Measurements from ENCODE around the gene STN1. TPM values are rescaled to one million over a fixed set of nuclear protein-coding genes. Genes with fewer than 3 reads are reported as not detected.

STN1 gene
- total RNA-seq, 1 experiment from 2014 or later, result 74.7 TPM

DNA sequence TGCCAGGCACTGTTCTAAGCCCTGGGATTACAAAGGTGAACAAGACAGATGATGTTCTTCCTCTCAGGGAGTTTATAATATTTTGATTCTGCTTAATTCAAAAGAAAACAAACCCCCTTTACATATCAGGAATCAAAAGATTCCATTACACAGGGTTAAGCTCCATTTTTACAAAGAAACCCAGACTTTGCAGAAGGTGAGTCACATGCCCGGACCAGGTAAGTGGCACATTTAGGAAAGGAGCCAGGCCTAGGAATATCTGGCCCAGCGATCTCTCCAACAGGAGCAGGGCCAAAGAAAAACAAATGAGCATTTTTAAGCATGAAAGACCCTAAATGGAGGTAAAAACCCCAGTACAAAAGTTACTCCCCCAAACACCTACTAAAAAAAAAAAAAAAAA, 1.1 kb downstream of the STN1 start:
- TF ChIP-seq JUND (IDR thresholded peaks at IDR 0.05) (no peak), TCF7L2 (IDR thresholded peaks at IDR 0.05; ENCODE audit: borderline replicate concordance, extremely low read depth, insufficient read depth, insufficient read length) (no peak), CEBPB (IDR thresholded peaks at IDR 0.05; ENCODE audit: low read depth) (no peak), EZH2phosphoT487 (IDR thresholded peaks at IDR 0.05; ENCODE audit: borderline replicate concordance) (no peak), ELF1 (IDR thresholded peaks at IDR 0.05; ENCODE audit: borderline replicate concordance, low read depth) (no peak), FOSL1 (IDR thresholded peaks at IDR 0.05; ENCODE audit: low read depth) (no peak), POLR2A (IDR thresholded peaks at IDR 0.05; ENCODE audit: borderline replicate concordance, extremely low read depth, insufficient read depth, insufficient read length) (no peak), SP1 (IDR thresholded peaks at IDR 0.05; ENCODE audit: low read depth) (no peak), POLR2AphosphoS5 (IDR thresholded peaks at IDR 0.05; ENCODE audit: low read depth, low read length) (no peak), RAD21 (IDR thresholded peaks at IDR 0.05; ENCODE audit: low read depth) (no peak), YY1 (IDR thresholded peaks at IDR 0.05; ENCODE audit: extremely low read depth, insufficient replicate concordance, low read depth, low read length) (no peak), CBX3 (IDR thresholded peaks at IDR 0.05; ENCODE audit: low read depth) (no peak), ZNF274 (IDR thresholded peaks at IDR 0.05; ENCODE audit: low read depth, low read length) (no peak), EZH2 (IDR thresholded peaks at IDR 0.05) (no peak), ZFX (IDR thresholded peaks at IDR 0.05) (no peak; the same call in 1 of the 2 replicates), SIN3A (IDR thresholded peaks at IDR 0.05; ENCODE audit: low read depth) (no peak)
- TF ChIP-seq, protein P1, sequence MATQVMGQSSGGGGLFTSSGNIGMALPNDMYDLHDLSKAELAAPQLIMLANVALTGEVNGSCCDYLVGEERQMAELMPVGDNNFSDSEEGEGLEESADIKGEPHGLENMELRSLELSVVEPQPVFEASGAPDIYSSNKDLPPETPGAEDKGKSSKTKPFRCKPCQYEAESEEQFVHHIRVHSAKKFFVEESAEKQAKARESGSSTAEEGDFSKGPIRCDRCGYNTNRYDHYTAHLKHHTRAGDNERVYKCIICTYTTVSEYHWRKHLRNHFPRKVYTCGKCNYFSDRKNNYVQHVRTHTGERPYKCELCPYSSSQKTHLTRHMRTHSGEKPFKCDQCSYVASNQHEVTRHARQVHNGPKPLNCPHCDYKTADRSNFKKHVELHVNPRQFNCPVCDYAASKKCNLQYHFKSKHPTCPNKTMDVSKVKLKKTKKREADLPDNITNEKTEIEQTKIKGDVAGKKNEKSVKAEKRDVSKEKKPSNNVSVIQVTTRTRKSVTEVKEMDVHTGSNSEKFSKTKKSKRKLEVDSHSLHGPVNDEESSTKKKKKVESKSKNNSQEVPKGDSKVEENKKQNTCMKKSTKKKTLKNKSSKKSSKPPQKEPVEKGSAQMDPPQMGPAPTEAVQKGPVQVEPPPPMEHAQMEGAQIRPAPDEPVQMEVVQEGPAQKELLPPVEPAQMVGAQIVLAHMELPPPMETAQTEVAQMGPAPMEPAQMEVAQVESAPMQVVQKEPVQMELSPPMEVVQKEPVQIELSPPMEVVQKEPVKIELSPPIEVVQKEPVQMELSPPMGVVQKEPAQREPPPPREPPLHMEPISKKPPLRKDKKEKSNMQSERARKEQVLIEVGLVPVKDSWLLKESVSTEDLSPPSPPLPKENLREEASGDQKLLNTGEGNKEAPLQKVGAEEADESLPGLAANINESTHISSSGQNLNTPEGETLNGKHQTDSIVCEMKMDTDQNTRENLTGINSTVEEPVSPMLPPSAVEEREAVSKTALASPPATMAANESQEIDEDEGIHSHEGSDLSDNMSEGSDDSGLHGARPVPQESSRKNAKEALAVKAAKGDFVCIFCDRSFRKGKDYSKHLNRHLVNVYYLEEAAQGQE (IDR thresholded peaks at IDR 0.05; ENCODE audit: low read depth), result no peak
- TF ChIP-seq, protein P2, sequence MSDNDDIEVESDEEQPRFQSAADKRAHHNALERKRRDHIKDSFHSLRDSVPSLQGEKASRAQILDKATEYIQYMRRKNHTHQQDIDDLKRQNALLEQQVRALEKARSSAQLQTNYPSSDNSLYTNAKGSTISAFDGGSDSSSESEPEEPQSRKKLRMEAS (IDR thresholded peaks at IDR 0.05), result no peak
- TF ChIP-seq, protein P3, sequence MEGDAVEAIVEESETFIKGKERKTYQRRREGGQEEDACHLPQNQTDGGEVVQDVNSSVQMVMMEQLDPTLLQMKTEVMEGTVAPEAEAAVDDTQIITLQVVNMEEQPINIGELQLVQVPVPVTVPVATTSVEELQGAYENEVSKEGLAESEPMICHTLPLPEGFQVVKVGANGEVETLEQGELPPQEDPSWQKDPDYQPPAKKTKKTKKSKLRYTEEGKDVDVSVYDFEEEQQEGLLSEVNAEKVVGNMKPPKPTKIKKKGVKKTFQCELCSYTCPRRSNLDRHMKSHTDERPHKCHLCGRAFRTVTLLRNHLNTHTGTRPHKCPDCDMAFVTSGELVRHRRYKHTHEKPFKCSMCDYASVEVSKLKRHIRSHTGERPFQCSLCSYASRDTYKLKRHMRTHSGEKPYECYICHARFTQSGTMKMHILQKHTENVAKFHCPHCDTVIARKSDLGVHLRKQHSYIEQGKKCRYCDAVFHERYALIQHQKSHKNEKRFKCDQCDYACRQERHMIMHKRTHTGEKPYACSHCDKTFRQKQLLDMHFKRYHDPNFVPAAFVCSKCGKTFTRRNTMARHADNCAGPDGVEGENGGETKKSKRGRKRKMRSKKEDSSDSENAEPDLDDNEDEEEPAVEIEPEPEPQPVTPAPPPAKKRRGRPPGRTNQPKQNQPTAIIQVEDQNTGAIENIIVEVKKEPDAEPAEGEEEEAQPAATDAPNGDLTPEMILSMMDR (IDR thresholded peaks at IDR 0.05 in 2 of 3, conservative IDR thresholded peaks at IDR 0.05 in 1 of 3; ENCODE audit: borderline replicate concordance in 1 of 3, insufficient read depth in 1 of 3, low read depth in 2 of 3, low read length in 2 of 3), result no peak
- TF ChIP-seq, protein P4, sequence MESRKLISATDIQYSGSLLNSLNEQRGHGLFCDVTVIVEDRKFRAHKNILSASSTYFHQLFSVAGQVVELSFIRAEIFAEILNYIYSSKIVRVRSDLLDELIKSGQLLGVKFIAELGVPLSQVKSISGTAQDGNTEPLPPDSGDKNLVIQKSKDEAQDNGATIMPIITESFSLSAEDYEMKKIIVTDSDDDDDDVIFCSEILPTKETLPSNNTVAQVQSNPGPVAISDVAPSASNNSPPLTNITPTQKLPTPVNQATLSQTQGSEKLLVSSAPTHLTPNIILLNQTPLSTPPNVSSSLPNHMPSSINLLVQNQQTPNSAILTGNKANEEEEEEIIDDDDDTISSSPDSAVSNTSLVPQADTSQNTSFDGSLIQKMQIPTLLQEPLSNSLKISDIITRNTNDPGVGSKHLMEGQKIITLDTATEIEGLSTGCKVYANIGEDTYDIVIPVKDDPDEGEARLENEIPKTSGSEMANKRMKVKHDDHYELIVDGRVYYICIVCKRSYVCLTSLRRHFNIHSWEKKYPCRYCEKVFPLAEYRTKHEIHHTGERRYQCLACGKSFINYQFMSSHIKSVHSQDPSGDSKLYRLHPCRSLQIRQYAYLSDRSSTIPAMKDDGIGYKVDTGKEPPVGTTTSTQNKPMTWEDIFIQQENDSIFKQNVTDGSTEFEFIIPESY (IDR thresholded peaks at IDR 0.05; ENCODE audit: extremely low read depth, insufficient replicate concordance, low read length), result no peak
- ATAC-seq (no peak), DNase-seq (ENCODE audit: low read depth, low spot score) (no peak)
- H3K9ac ChIP-seq (ENCODE audit: low read length), result peak overlapping the region; percentile 76
- peaks cover 3 to 14% of the 10 kb centered on the region in 2 experiments; a peak in 1 of 4 replicates for H3K9me3 ChIP-seq (ENCODE audit: control insufficient read depth in 1 of 2, insufficient read depth in 1 of 2, low read depth in 1 of 2, low read length in 2 of 2)
- POLR2A ChIA-PET, result interaction anchor here (0.9 to 3.3 kb wide), 3 partner anchors 8 to 53 kb away, joined by 4 to 17 read pairs (median 4); no protein-coding TSS in a partner anchor
- CTCF ChIA-PET, result interaction anchor here (0.7 kb wide), 1 partner anchor 357 kb away, joined by 3 read pairs; no protein-coding TSS in a partner anchor
- no peaks in the 10 kb centered on the region for H3K27me3 ChIP-seq (ENCODE audit: insufficient read depth, low read length)
- H3K4me1 ChIP-seq (ENCODE audit: control insufficient read depth in 1 of 2, insufficient read depth in 2 of 2, low read length in 2 of 2), result peaks cover 23 to 38% of the 10 kb centered on the region in 2 experiments
- peaks cover 28% of the 10 kb centered on the region for H3K79me2 ChIP-seq (ENCODE audit: insufficient read depth, low read length)
- peak overlapping the region; percentile 97 for H3K27ac ChIP-seq (ENCODE audit: low read depth, low read length)
- peak overlapping the region; percentile 92 for H3K4me2 ChIP-seq (ENCODE audit: low read length)
- no peak overlapping the region for H2AFZ ChIP-seq (ENCODE audit: low read depth, low read length, poor library complexity, severe bottlenecking)
- H3K9me2 ChIP-seq (ENCODE audit: insufficient read depth), result no peaks in the 10 kb centered on the region
- peak overlapping the region; percentile 64 to 84 for H3K4me3 ChIP-seq (replicated peaks in 1 of 2; ENCODE audit: low read depth in 1 of 2, low read length in 2 of 2)
- peaks cover 0 to 21% of the 10 kb centered on the region in 2 experiments; a peak in 2 of 4 replicates for H3K36me3 ChIP-seq (ENCODE audit: control insufficient read depth in 1 of 2, insufficient read depth in 2 of 2, low read length in 2 of 2)
- intact Hi-C loops (cut with micrococcal nuclease), result no loop called here
- no peaks in the 10 kb centered on the region for H4K20me1 ChIP-seq (ENCODE audit: insufficient read depth)
- no TSS peak for BruUV-seq (replicated peaks)
- RAD21 ChIA-PET (ENCODE audit: low non-redundant PET in 1 of 2, low total read pairs in 2 of 2, uncharacterized antibody in 2 of 2, unreplicated experiment in 2 of 2), result no interaction called here
